Neural cell (in vitro differentiated cells): Measurements from ENCODE around the gene AK8. TPM values are rescaled to one million over a fixed set of nuclear protein-coding genes. Genes with fewer than 3 reads are reported as not detected.
"Not testable (repeated sequence)": the region's sequence is repeated elsewhere in the genome, so short reads cannot be mapped to it uniquely, and the experiment has no call there.

ENCODE experiments used
- H2AFZ ChIP-seq: fragments of 200-600, 300-800 bp; sonication (generic), shearing (Covaris generic); 2 replicates; pipeline ENCODE4 v1.6.0; 2014; ENCODE audit warnings: low read depth, mild to moderate bottlenecking, antibody characterized with exemption, low read length, moderate library complexity
- H3F3A ChIP-seq: fragments of 200-600 bp; shearing (Covaris generic); 2 replicates; pipeline ENCODE4 v1.6.1; 2016; ENCODE audit warnings: mild to moderate bottlenecking, moderate library complexity, mixed read lengths, antibody characterized with exemption, low read length; ENCODE audit not compliant: insufficient read depth, poor library complexity, severe bottlenecking
- H3K27ac ChIP-seq: fragments of 200-600, 300-800 bp; sonication (generic), shearing (Covaris generic); 2 replicates; pipeline ENCODE4 v1.5.1; 2014; ENCODE audit warnings: mild to moderate bottlenecking, low read length, moderate library complexity
- H3K27me3 ChIP-seq: fragments of 300-800, 200-600 bp; sonication (generic), shearing (Covaris generic); 2 replicates; pipeline ENCODE4 v1.6.0; 2014; ENCODE audit warnings: mild to moderate bottlenecking, low read depth, low read length, moderate library complexity; ENCODE audit not compliant: insufficient read depth
- H3K36me3 ChIP-seq: fragments of 300-800, 200-600 bp; sonication (generic), shearing (Covaris generic); 2 replicates; pipeline ENCODE4 v1.5.1; 2014; ENCODE audit warnings: mild to moderate bottlenecking, antibody characterized with exemption, low read length, moderate library complexity; ENCODE audit not compliant: insufficient read depth
- H3K4me2 ChIP-seq: fragments of 300-800, 200-600 bp; sonication (generic), shearing (Covaris generic); 2 replicates; pipeline ENCODE4 v1.6.0; 2014; ENCODE audit warnings: mild to moderate bottlenecking, low read length
- H3K4me3 ChIP-seq: fragments of 300-800, 200-600 bp; sonication (generic), shearing (Covaris generic); 2 replicates; pipeline ENCODE4 v1.5.1; 2014; ENCODE audit warnings: mild to moderate bottlenecking, low read length, moderate library complexity
- H3K79me2 ChIP-seq: fragments of 200-600 bp; shearing (Covaris generic); replicated peaks from 2 replicates; pipeline ENCODE4 v1.6.0; 2014; ENCODE audit warnings: mild to moderate bottlenecking, low read length, moderate library complexity; ENCODE audit not compliant: insufficient read depth
- H3K9ac ChIP-seq: fragments of 300-800, 200-600 bp; sonication (generic), shearing (Covaris generic); 2 replicates; pipeline ENCODE4 v1.6.1; 2016; ENCODE audit warnings: mild to moderate bottlenecking, low read length, mixed read lengths
- H3K9me2 ChIP-seq: fragments of 200-600 bp; shearing (Covaris generic); 2 replicates; pipeline ENCODE4 v1.6.1; 2016; ENCODE audit warnings: mild to moderate bottlenecking, low read length, mixed read lengths; ENCODE audit not compliant: insufficient read depth
- H3K9me3 ChIP-seq: fragments of 200-600, 300-800 bp; sonication (generic), shearing (Covaris generic); 2 replicates; pipeline ENCODE4 v1.6.1; 2016; ENCODE audit warnings: mild to moderate bottlenecking, mixed run types, low read length, moderate library complexity, mixed read lengths
- H4K20me1 ChIP-seq: fragments of 200-600 bp; shearing (Covaris generic); 2 replicates; pipeline ENCODE4 v1.6.1; 2016; ENCODE audit warnings: mild to moderate bottlenecking, mixed run types; ENCODE audit not compliant: insufficient read depth
- EP300 ChIP-seq: fragments of 450-650 bp; conservative IDR thresholded peaks from 2 replicates; pipeline ENCODE4 v1.6.1; 2014; ENCODE audit warnings: antibody characterized with exemption, mild to moderate bottlenecking, moderate library complexity; ENCODE audit not compliant: poor library complexity, severe bottlenecking
- EZH2 ChIP-seq: fragments of 200-600, 300-800 bp; shearing (Covaris generic), sonication (generic); IDR thresholded peaks from 2 replicates; pipeline ENCODE4 v1.6.1; 2014; ENCODE audit warnings: antibody characterized with exemption, low read length, borderline replicate concordance, mild to moderate bottlenecking; ENCODE audit not compliant: insufficient read depth, poor library complexity, severe bottlenecking
- MXI1 ChIP-seq: fragments of 450-650 bp; conservative IDR thresholded peaks from 2 replicates; pipeline ENCODE4 v1.6.1; 2014; ENCODE audit warnings: antibody characterized with exemption, mild to moderate bottlenecking; ENCODE audit not compliant: poor library complexity, severe bottlenecking
- POLR2AphosphoS5 ChIP-seq: IDR thresholded peaks from 2 replicates; pipeline ENCODE4 v1.6.1; 2012
- RAD21 ChIP-seq: fragments of 450-650 bp; conservative IDR thresholded peaks from 2 replicates; pipeline ENCODE4 v1.6.1; 2014; ENCODE audit warnings: antibody characterized with exemption, mild to moderate bottlenecking, moderate library complexity
- SMC3 ChIP-seq: fragments of 450-650 bp; conservative IDR thresholded peaks from 2 replicates; pipeline ENCODE4 v1.6.1; 2014; ENCODE audit warnings: antibody characterized with exemption, mild to moderate bottlenecking, moderate library complexity; ENCODE audit not compliant: poor library complexity
- TAF1 ChIP-seq: IDR thresholded peaks from 2 replicates; pipeline ENCODE4 v1.6.1; 2012; ENCODE audit warnings: low read depth
- polyA plus RNA-seq: library from polyadenylated mRNA; depleted of rRNA; stranded (reverse); fragments of >200 nt; gene quantifications from 2 replicates; pipeline ENCODE4 v1.2.3, GENCODE V29; 2014
- TF ChIP-seq, protein P1 (sequence below): IDR thresholded peaks from 2 replicates; pipeline ENCODE4 v1.6.1; 2012; ENCODE audit warnings: borderline replicate concordance
- TF ChIP-seq, protein P2 (sequence below): fragments of 450-650 bp; IDR thresholded peaks from 2 replicates; pipeline ENCODE4 v1.5.1; 2014; ENCODE audit warnings: antibody characterized with exemption, mild to moderate bottlenecking, moderate library complexity; ENCODE audit not compliant: poor library complexity, severe bottlenecking

The AK8 gene
- polyA plus RNA-seq, 1 donor from 2014 or later, result 0.71 TPM

DNA sequence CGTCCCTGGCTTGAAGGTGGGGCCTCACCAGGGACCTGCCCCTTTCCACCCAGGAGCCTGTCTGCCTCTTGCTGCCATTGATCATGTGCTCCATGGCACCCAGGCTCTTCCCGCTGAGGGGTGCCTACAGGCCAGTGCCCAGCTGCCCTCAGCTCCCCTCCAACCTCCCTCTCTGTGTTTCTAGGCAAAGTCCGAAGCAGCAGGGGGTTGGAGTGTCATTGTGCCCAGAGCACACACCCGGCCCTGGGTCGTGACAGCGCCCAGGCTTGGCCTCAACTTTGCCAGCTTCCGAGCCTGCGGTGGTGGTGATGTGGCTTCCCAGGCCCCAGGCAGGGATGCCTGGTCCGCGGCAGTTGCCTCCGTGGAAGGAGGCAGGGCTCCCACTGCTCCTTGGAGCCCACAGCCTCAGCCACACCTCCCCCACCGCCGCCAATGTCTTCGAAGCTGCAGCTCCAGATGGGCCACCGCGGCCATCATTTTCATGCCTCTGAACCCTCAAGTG, 155.5 kb downstream of the AK8 start:
- H3K27ac ChIP-seq, result no peak overlapping the region
- H2AFZ ChIP-seq, result no peak overlapping the region
- H4K20me1 ChIP-seq, result no peaks in the 10 kb centered on the region
- no peak overlapping the region for H3K4me2 ChIP-seq
- H3K9ac ChIP-seq, result no peak overlapping the region
- no peaks in the 10 kb centered on the region for H3K9me2 ChIP-seq
- no peaks in the 10 kb centered on the region for H3K27me3 ChIP-seq
- TF ChIP-seq, protein P1, sequence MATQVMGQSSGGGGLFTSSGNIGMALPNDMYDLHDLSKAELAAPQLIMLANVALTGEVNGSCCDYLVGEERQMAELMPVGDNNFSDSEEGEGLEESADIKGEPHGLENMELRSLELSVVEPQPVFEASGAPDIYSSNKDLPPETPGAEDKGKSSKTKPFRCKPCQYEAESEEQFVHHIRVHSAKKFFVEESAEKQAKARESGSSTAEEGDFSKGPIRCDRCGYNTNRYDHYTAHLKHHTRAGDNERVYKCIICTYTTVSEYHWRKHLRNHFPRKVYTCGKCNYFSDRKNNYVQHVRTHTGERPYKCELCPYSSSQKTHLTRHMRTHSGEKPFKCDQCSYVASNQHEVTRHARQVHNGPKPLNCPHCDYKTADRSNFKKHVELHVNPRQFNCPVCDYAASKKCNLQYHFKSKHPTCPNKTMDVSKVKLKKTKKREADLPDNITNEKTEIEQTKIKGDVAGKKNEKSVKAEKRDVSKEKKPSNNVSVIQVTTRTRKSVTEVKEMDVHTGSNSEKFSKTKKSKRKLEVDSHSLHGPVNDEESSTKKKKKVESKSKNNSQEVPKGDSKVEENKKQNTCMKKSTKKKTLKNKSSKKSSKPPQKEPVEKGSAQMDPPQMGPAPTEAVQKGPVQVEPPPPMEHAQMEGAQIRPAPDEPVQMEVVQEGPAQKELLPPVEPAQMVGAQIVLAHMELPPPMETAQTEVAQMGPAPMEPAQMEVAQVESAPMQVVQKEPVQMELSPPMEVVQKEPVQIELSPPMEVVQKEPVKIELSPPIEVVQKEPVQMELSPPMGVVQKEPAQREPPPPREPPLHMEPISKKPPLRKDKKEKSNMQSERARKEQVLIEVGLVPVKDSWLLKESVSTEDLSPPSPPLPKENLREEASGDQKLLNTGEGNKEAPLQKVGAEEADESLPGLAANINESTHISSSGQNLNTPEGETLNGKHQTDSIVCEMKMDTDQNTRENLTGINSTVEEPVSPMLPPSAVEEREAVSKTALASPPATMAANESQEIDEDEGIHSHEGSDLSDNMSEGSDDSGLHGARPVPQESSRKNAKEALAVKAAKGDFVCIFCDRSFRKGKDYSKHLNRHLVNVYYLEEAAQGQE, result no peak
- TF ChIP-seq MXI1, result no peak
- no peaks in the 10 kb centered on the region for H3K9me3 ChIP-seq
- no peaks in the 10 kb centered on the region for H3F3A ChIP-seq
- no peaks in the 10 kb centered on the region for H3K36me3 ChIP-seq
- no peaks in the 10 kb centered on the region for H3K79me2 ChIP-seq
- no peak overlapping the region for H3K4me3 ChIP-seq

GRCh38 chr9:132721661-132722060, 156.4 kb downstream of the AK8 start:
- Histone ChIP-seq H3F3A (no peaks in the 10 kb centered on the region), H3K27me3 (no peaks in the 10 kb centered on the region), H3K9me2 (no peaks in the 10 kb centered on the region), H2AFZ (no peak overlapping the region), H3K4me2 (no peak overlapping the region), H3K27ac (no peak overlapping the region), H3K9me3 (no peaks in the 10 kb centered on the region), H3K36me3 (no peaks in the 10 kb centered on the region), H3K9ac (no peak overlapping the region), H3K79me2 (no peaks in the 10 kb centered on the region), H4K20me1 (no peaks in the 10 kb centered on the region), H3K4me3 (no peak overlapping the region)
- no peak for TF ChIP-seq SMC3
- no peak for TF ChIP-seq TAF1
- no peak for TF ChIP-seq RAD21
- TF ChIP-seq EP300, result no peak
- TF ChIP-seq EZH2, result no peak
- TF ChIP-seq POLR2AphosphoS5, result no peak
- TF ChIP-seq, protein P2, sequence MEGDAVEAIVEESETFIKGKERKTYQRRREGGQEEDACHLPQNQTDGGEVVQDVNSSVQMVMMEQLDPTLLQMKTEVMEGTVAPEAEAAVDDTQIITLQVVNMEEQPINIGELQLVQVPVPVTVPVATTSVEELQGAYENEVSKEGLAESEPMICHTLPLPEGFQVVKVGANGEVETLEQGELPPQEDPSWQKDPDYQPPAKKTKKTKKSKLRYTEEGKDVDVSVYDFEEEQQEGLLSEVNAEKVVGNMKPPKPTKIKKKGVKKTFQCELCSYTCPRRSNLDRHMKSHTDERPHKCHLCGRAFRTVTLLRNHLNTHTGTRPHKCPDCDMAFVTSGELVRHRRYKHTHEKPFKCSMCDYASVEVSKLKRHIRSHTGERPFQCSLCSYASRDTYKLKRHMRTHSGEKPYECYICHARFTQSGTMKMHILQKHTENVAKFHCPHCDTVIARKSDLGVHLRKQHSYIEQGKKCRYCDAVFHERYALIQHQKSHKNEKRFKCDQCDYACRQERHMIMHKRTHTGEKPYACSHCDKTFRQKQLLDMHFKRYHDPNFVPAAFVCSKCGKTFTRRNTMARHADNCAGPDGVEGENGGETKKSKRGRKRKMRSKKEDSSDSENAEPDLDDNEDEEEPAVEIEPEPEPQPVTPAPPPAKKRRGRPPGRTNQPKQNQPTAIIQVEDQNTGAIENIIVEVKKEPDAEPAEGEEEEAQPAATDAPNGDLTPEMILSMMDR, result no peak
- no peak for TF ChIP-seq MXI1
- TF ChIP-seq, protein P1, result no peak

GRCh38 chr9:132718381-132718928, 159.6 kb downstream of the AK8 start:
- not testable (repeated sequence) for H3K27me3 ChIP-seq, H3K9me2 ChIP-seq, H4K20me1 ChIP-seq, H3K27ac ChIP-seq, H3F3A ChIP-seq, H3K4me2 ChIP-seq, H3K9ac ChIP-seq, H2AFZ ChIP-seq, H3K79me2 ChIP-seq, H3K9me3 ChIP-seq, H3K36me3 ChIP-seq, H3K4me3 ChIP-seq
